ENCODE data around the gene LAMA2.
"Not testable (repeated sequence)": the region's sequence is repeated elsewhere in the genome, so short reads cannot be mapped to it uniquely, and the experiment has no call there.

Gene LAMA2

DNA sequence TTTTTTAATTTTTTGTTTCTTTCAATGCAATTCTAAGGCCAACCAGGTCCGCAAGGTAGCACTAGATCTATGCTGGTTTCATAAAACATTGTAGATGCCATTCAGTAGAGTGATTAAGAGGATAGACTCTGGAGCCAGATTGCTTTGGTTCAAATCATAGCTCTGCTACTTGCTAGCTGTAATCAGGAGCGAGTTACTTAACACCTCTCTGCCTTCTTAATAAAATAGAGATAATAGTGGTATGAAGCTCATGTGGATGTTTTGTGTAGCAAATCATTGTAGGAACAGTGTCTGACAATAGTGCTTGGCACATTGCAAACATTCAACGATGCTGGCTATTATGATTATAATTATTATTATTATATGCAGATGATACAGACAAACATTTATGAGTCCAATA, 164.9 kb downstream of the LAMA2 start:
- DNase-seq (ENCODE audit: extremely low read depth, low read depth), result no peak
- H3K4me3 ChIP-seq (replicated peaks; ENCODE audit: low read depth, low read length), result no peak overlapping the region
- TF ChIP-seq CTCF (IDR thresholded peaks at IDR 0.05; ENCODE audit: low read depth, low read length, missing control alignments), result no peak

GRCh38 chr6:129050086-129050485, 167.1 kb downstream of the LAMA2 start:
- no peak for DNase-seq (ENCODE audit: extremely low read depth, low read depth)
- TF ChIP-seq CTCF (IDR thresholded peaks at IDR 0.05; ENCODE audit: low read depth, low read length, missing control alignments), result no peak
- H3K4me3 ChIP-seq (replicated peaks; ENCODE audit: low read depth, low read length), result no peak overlapping the region

DNA sequence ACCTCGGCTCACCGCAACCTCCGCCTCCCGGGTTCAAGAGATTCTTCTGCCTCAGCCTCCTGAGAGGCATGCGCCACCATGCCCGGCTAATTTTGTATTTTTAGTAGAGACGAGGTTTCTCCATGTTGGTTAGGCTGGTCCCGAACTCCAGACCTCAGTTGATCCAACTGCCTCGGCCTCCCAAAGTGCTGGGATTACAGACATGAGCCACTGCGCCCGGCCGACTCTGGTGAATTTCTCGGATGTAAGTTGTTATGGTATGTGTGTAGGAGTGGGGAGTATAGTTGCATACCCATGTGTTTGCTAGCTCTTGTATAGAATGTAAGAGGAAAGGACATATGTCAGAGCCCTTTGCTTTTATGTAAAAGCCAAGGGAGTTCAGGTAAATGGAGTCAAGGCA, 170.2 kb downstream of the LAMA2 start:
- not testable (repeated sequence) for H3K4me3 ChIP-seq (replicated peaks; ENCODE audit: low read depth, low read length); DNase-seq (ENCODE audit: extremely low read depth, low read depth)

DNA sequence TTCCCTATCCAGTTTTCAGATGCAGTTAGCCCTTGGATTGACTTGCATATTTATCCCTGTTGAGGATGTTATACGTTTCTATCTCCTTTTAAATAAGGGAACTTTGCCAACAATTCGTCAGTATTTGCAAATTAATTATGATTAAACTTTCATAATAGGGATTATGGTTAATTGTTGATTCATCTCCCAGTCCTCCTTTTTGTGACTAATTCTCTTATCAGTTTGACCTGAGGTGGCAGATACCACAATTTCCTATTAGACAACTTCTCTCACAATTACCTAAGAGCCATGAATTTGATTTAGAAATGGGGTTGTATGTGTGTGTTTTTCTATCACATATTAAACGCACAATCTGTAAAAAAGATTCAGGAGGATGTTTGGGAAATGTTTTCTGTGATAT, 172.9 kb downstream of the LAMA2 start:
- H3K4me3 ChIP-seq (replicated peaks; ENCODE audit: low read depth, low read length), result no peak overlapping the region
- TF ChIP-seq CTCF (IDR thresholded peaks at IDR 0.05; ENCODE audit: low read depth, low read length, missing control alignments), result no peak
- no peak for DNase-seq (ENCODE audit: extremely low read depth, low read depth)

DNA sequence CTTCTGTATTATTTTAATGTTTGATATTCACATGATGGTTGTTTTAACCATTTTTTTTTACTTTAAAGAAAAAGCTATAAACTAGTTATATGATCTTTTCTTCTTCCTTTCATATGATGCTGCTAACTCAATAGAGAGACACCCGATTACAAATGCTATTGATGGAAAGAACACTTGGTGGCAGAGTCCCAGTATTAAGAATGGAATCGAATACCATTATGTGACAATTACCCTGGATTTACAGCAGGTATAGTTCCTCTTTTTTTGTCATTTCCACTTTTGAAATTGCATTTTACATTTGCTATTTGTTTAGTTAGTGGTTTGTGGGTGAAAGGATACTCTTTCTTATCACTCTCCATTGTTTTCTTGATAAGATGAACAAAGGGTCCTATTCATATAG, 176.7 kb downstream of the LAMA2 start:
- H3K4me3 ChIP-seq (replicated peaks; ENCODE audit: low read depth, low read length), result no peak overlapping the region
- DNase-seq (ENCODE audit: extremely low read depth, low read depth), result no peak
- no peak for TF ChIP-seq CTCF (IDR thresholded peaks at IDR 0.05; ENCODE audit: low read depth, low read length, missing control alignments)

- no peak for TF ChIP-seq CTCF (IDR thresholded peaks at IDR 0.05; ENCODE audit: low read depth, low read length, missing control alignments)
- no peak overlapping the region for H3K4me3 ChIP-seq (replicated peaks; ENCODE audit: low read depth, low read length)
- DNase-seq (ENCODE audit: extremely low read depth, low read depth), result no peak
These were observed 186.1 kb downstream of the LAMA2 start for GRCh38 chr6:129069006-129069405.

GRCh38 chr6:129073051-129073450, 190.1 kb downstream of the LAMA2 start:
- no peak for TF ChIP-seq CTCF (IDR thresholded peaks at IDR 0.05; ENCODE audit: low read depth, low read length, missing control alignments)
- no peak overlapping the region for H3K4me3 ChIP-seq (replicated peaks; ENCODE audit: low read depth, low read length)
- no peak for DNase-seq (ENCODE audit: extremely low read depth, low read depth)

All from HFF-Myc (cell line).